Measurements from ENCODE around the gene B3GLCT.

GRCh38 chr13:31175847-31176532 lies 23.8 kb upstream of the B3GLCT start:
- TF ChIP-seq CTCF (IDR thresholded peaks at IDR 0.05; ENCODE audit: poor library complexity, severe bottlenecking) (no peak), EP300 (conservative IDR thresholded peaks at IDR 0.05; ENCODE audit: poor library complexity, severe bottlenecking) (no peak), POLR2AphosphoS5 (IDR thresholded peaks at IDR 0.05) (no peak)
